Measurements from ENCODE around the gene BTN1A1. TPM values are rescaled to one million over a fixed set of nuclear protein-coding genes. Genes with fewer than 3 reads are reported as not detected.

BTN1A1 gene
- total and polyA plus RNA-seq, 10 of the 15 experiments (the other 5 are each of a cell fraction or from before 2014, with no cell fraction given): 0.05 to 2.2 (median 0.87) TPM

DNA sequence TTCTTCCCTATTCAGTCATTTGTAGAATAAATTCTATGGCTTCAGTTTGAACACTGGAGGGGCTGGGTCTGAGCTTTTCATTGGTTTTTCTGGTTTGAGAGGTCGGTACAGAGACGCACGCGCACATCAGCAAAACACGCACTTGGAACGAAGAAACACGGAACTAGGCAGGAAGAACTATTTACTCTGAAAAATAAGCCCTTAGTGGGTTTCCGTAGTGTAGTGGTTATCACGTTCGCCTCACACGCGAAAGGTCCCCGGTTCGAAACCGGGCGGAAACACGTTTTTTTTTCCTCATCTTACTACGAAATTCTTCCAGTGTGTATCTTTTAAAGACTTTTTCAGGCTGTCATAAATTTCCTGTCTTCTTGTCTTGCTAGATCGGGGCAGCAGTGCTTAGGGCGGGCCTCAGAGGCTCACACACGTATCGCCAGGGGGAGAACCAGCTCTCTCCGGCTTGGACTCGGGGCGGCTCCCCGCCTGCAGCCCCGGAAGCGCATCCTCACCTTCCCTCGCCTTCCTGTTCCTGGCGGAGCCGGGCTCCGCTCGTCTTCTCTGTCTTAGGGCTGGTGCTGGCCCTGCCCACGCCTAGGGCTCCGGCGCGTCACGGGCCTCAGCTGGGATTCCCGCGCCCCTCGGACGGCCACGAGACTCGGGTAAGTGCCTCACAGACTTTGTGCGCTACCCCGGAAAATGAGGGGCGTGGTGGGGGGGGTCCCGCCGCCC, 37.9 kb downstream of the BTN1A1 start, which contains the start of gene HMGN4 (continued):
- TF ChIP-seq GABPA (IDR thresholded peaks at IDR 0.05; ENCODE audit: low read depth) (peak; percentile 85), IRF4 (IDR thresholded peaks at IDR 0.05; ENCODE audit: low read depth, low read length) (no peak), PAX5 (IDR thresholded peaks at IDR 0.05; ENCODE audit: borderline replicate concordance, low read depth, low read length) (0 out of 2 replicates have a peak, but pooled peaks have one; percentile 8), MXI1 (IDR thresholded peaks at IDR 0.05; ENCODE audit: low read depth, low read length) (no peak), TBL1XR1 (IDR thresholded peaks at IDR 0.05; ENCODE audit: low read depth, low read length) (peak; percentile 73), ATF2 (IDR thresholded peaks at IDR 0.05; ENCODE audit: low read length) (peak; percentile 53), CTCF (IDR thresholded peaks at IDR 0.05 in 2 of 3, conservative IDR thresholded peaks at IDR 0.05 in 1 of 3; ENCODE audit: control insufficient read depth in 2 of 3, extremely low read depth in 1 of 3, insufficient read depth in 1 of 3, low read depth in 3 of 3, low read length in 3 of 3) (0 out of 6 replicates have a peak, but pooled peaks of 1 of the 3 experiments have one; percentile 8), NFIC (IDR thresholded peaks at IDR 0.05; ENCODE audit: low read depth, low read length) (peak; percentile 53; the same call in 1 of the 2 replicates), SIX5 (IDR thresholded peaks at IDR 0.05; ENCODE audit: low read depth, low read length, severe bottlenecking) (peak; percentile 19), FOXM1 (IDR thresholded peaks at IDR 0.05; ENCODE audit: low read depth, low read length) (no peak; the same call in 1 of the 2 replicates), E2F4 (IDR thresholded peaks at IDR 0.05; ENCODE audit: low read depth, low read length) (no peak), NR2C2 (IDR thresholded peaks at IDR 0.05; ENCODE audit: borderline replicate concordance, control insufficient read depth, insufficient read length, low read depth) (no peak), WRNIP1 (IDR thresholded peaks at IDR 0.05; ENCODE audit: borderline replicate concordance, low read depth, low read length) (0 out of 2 replicates have a peak, but pooled peaks have one; percentile 15)

Data from GM12878 (cell line).